GM18519 (cell line): ENCODE measurements around the gene CCN2.
"Not testable (repeated sequence)": the region's sequence is repeated elsewhere in the genome, so short reads cannot be mapped to it uniquely, and the experiment has no call there.

Source experiments
- ATAC-seq: cut with Tn5 transposase; IDR thresholded peaks from one replicate; pipeline ENCODE4 v1.9.1; 2021; ENCODE audit warnings: mild to moderate bottlenecking, moderate library complexity; ENCODE audit not compliant: unreplicated experiment, low FRiP score

CCN2 gene

GRCh38 chr6:131946992-131947955 is 3.9 kb downstream of the CCN2 start:
- ATAC-seq, result no peak

- ATAC-seq, result no peak
Measured at GRCh38 chr6:131946404-131946991, 4.7 kb downstream of the CCN2 start.

- ATAC-seq, result no peak
Measured at GRCh38 chr6:131945971-131946370, 5.2 kb downstream of the CCN2 start.

- no peak for ATAC-seq
Measured at GRCh38 chr6:131937703-131938631, 13.2 kb downstream of the CCN2 start.

GRCh38 chr6:131937226-131937625 is 13.9 kb downstream of the CCN2 start:
- ATAC-seq, result no peak

- no peak for ATAC-seq
Measured at GRCh38 chr6:131936156-131936555, 15.0 kb downstream of the CCN2 start.

GRCh38 chr6:131931063-131931750 is 20.0 kb downstream of the CCN2 start:
- ATAC-seq, result no peak

GRCh38 chr6:131929976-131930375 is 21.2 kb downstream of the CCN2 start:
- ATAC-seq, result no peak

- ATAC-seq, result no peak
Measured at GRCh38 chr6:131929264-131929663, 21.9 kb downstream of the CCN2 start.

GRCh38 chr6:131924881-131925474 is 26.2 kb downstream of the CCN2 start:
- ATAC-seq, result no peak

- peak; percentile 54 for ATAC-seq
Measured at GRCh38 chr6:131923356-131923755, 27.8 kb downstream of the CCN2 start.

GRCh38 chr6:131920656-131921055 is 30.5 kb downstream of the CCN2 start:
- no peak for ATAC-seq

- no peak for ATAC-seq
Measured at GRCh38 chr6:131918650-131919355, 32.4 kb downstream of the CCN2 start.

- ATAC-seq, result no peak
Measured at GRCh38 chr6:131917763-131918649, 33.2 kb downstream of the CCN2 start.

- ATAC-seq, result no peak
Measured at GRCh38 chr6:131917318-131917717, 33.9 kb downstream of the CCN2 start.

GRCh38 chr6:131916847-131917246 is 34.3 kb downstream of the CCN2 start:
- no peak for ATAC-seq

- ATAC-seq, result not testable (repeated sequence)
Measured at GRCh38 chr6:131916091-131916796, 34.9 kb downstream of the CCN2 start.
